SU-DHL-6 (cell line): ENCODE data around the gene HOXA3.

Experiments
- H2AFZ ChIP-seq: fragments of 200-600 bp; sonication (generic); 2 replicates; pipeline ENCODE4 v1.6.1; 2014; ENCODE audit warnings: low read depth, mild to moderate bottlenecking, moderate library complexity, mixed read lengths, antibody characterized with exemption, low read length; ENCODE audit not compliant: severe bottlenecking
- H3F3A ChIP-seq: fragments of 200-600 bp; shearing (Covaris generic); 2 replicates; pipeline ENCODE4 v1.6.0; 2016; ENCODE audit warnings: antibody characterized with exemption, mild to moderate bottlenecking; ENCODE audit not compliant: insufficient read depth
- H3K27ac ChIP-seq: fragments of 200-600 bp; sonication (generic); 2 replicates; pipeline ENCODE4 v1.5.1; 2016; ENCODE audit warnings: low read depth, mild to moderate bottlenecking, low read length, moderate library complexity, mixed read lengths
- H3K27me3 ChIP-seq: fragments of 200-600 bp; sonication (generic), shearing (Covaris generic); 2 replicates; pipeline ENCODE4 v1.6.0; 2014; ENCODE audit warnings: mild to moderate bottlenecking, low read length
- H3K36me3 ChIP-seq: fragments of 200-600 bp; sonication (generic); 2 replicates; pipeline ENCODE4 v1.6.1; 2014; ENCODE audit warnings: mild to moderate bottlenecking, low read length, mixed read lengths
- H3K4me2 ChIP-seq: fragments of 300-600, 200-600 bp; shearing (Covaris generic), sonication (generic); 2 replicates; pipeline ENCODE4 v1.6.0; 2014; ENCODE audit warnings: low read length, low read depth, mild to moderate bottlenecking; ENCODE audit not compliant: poor library complexity, severe bottlenecking
- H3K4me3 ChIP-seq: fragments of 200-600 bp; sonication (generic); 2 replicates; pipeline ENCODE4 v1.5.1; 2014; ENCODE audit warnings: antibody characterized with exemption, low read length, mild to moderate bottlenecking, mixed read lengths; ENCODE audit not compliant: insufficient read depth, poor library complexity, severe bottlenecking
- H3K79me2 ChIP-seq: fragments of 200-600 bp; sonication (generic); 2 replicates; pipeline ENCODE4 v1.6.1; 2014; ENCODE audit warnings: mild to moderate bottlenecking, low read length, moderate library complexity; ENCODE audit not compliant: insufficient read depth
- H3K9ac ChIP-seq: fragments of 200-600 bp; sonication (generic); 2 replicates; pipeline ENCODE4 v1.7.0; 2014; ENCODE audit warnings: mild to moderate bottlenecking, low read length
- H3K9me2 ChIP-seq: fragments of 200-600 bp; sonication (generic); replicated peaks from 2 replicates; pipeline ENCODE4 v1.6.1; 2014; ENCODE audit warnings: low read length; ENCODE audit not compliant: insufficient read depth
- H3K9me3 ChIP-seq: fragments of 200-600 bp; sonication (generic); 2 replicates; pipeline ENCODE4 v1.6.1; 2014; ENCODE audit warnings: low read length, mixed read lengths; ENCODE audit not compliant: insufficient read depth
- H4K20me1 ChIP-seq: fragments of 200-600 bp; sonication (generic); 2 replicates; pipeline ENCODE4 v1.6.1; 2014; ENCODE audit warnings: low read depth, mild to moderate bottlenecking, antibody characterized with exemption, low read length, moderate library complexity, mixed read lengths
- EZH2phosphoT487 ChIP-seq: fragments of 200-600 bp; sonication (generic), shearing (Covaris generic); conservative IDR thresholded peaks from 2 replicates; pipeline ENCODE4 v1.6.1; 2018; ENCODE audit warnings: mild to moderate bottlenecking, antibody characterized with exemption, low read length, moderate library complexity, mixed read lengths
- TF ChIP-seq, protein P1 (sequence below): fragments of 200-600 bp; sonication (generic); IDR thresholded peaks from one replicate; pipeline ENCODE4 v1.5.1; 2017; ENCODE audit warnings: antibody characterized with exemption, mild to moderate bottlenecking, low read length, moderate library complexity; ENCODE audit not compliant: insufficient read depth, poor library complexity, severe bottlenecking

Gene HOXA3

GRCh38 chr7:27115221-27116026 is 37.0 kb downstream of the HOXA3 start:
- H2AFZ ChIP-seq, result no peak overlapping the region
- H3K9me2 ChIP-seq, result no peaks in the 10 kb centered on the region
- TF ChIP-seq, protein P1, sequence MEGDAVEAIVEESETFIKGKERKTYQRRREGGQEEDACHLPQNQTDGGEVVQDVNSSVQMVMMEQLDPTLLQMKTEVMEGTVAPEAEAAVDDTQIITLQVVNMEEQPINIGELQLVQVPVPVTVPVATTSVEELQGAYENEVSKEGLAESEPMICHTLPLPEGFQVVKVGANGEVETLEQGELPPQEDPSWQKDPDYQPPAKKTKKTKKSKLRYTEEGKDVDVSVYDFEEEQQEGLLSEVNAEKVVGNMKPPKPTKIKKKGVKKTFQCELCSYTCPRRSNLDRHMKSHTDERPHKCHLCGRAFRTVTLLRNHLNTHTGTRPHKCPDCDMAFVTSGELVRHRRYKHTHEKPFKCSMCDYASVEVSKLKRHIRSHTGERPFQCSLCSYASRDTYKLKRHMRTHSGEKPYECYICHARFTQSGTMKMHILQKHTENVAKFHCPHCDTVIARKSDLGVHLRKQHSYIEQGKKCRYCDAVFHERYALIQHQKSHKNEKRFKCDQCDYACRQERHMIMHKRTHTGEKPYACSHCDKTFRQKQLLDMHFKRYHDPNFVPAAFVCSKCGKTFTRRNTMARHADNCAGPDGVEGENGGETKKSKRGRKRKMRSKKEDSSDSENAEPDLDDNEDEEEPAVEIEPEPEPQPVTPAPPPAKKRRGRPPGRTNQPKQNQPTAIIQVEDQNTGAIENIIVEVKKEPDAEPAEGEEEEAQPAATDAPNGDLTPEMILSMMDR, result no peak
- TF ChIP-seq EZH2phosphoT487, result no peak
- no peaks in the 10 kb centered on the region for H3K79me2 ChIP-seq
- no peaks in the 10 kb centered on the region for H3K27me3 ChIP-seq
- no peak overlapping the region for H3K4me2 ChIP-seq
- no peaks in the 10 kb centered on the region for H3K9me3 ChIP-seq
- no peaks in the 10 kb centered on the region for H3F3A ChIP-seq
- no peaks in the 10 kb centered on the region for H3K36me3 ChIP-seq
- no peaks in the 10 kb centered on the region for H4K20me1 ChIP-seq
- H3K4me3 ChIP-seq, result no peak overlapping the region
- no peak overlapping the region for H3K9ac ChIP-seq
- H3K27ac ChIP-seq, result no peak overlapping the region

DNA sequence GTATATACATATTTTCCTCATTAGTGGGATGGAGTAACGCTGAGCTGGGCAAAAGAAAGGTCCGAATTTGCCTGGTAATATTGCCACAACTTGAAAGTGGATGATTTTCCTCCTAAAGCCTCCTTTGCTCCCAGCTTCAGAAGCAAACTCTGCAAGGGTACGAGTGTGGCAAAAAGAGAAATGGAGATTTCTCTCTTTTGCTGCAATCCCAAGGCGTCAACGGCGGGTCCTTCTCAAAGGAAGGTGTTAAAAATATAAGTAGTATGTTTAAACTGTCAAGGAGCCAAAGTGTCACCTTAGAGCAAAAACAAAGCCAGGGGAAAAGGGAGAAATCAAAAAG is 37.5 kb downstream of the HOXA3 start:
- TF ChIP-seq, protein P1, result no peak
- no peak for TF ChIP-seq EZH2phosphoT487
- Histone ChIP-seq H3K9me3 (no peaks in the 10 kb centered on the region), H4K20me1 (no peaks in the 10 kb centered on the region), H3K4me3 (no peak overlapping the region), H2AFZ (no peak overlapping the region), H3K9ac (no peak overlapping the region), H3K79me2 (no peaks in the 10 kb centered on the region), H3K36me3 (no peaks in the 10 kb centered on the region), H3K27ac (no peak overlapping the region), H3F3A (no peaks in the 10 kb centered on the region), H3K27me3 (no peaks in the 10 kb centered on the region), H3K4me2 (no peak overlapping the region), H3K9me2 (no peaks in the 10 kb centered on the region)

- Histone ChIP-seq H3K27me3 (no peaks in the 10 kb centered on the region), H3K9ac (no peak overlapping the region), H3K4me3 (no peak overlapping the region), H3K9me3 (no peaks in the 10 kb centered on the region), H3F3A (no peaks in the 10 kb centered on the region), H3K79me2 (no peaks in the 10 kb centered on the region), H3K9me2 (no peaks in the 10 kb centered on the region), H2AFZ (no peak overlapping the region), H3K27ac (no peak overlapping the region), H4K20me1 (no peaks in the 10 kb centered on the region), H3K36me3 (no peaks in the 10 kb centered on the region), H3K4me2 (no peak overlapping the region)
- TF ChIP-seq EZH2phosphoT487, result no peak
- TF ChIP-seq, protein P1, result no peak
These were observed 38.2 kb downstream of the HOXA3 start for GRCh38 chr7:27113991-27114769.
